ENCODE data around the gene CNOT1.

DNA sequence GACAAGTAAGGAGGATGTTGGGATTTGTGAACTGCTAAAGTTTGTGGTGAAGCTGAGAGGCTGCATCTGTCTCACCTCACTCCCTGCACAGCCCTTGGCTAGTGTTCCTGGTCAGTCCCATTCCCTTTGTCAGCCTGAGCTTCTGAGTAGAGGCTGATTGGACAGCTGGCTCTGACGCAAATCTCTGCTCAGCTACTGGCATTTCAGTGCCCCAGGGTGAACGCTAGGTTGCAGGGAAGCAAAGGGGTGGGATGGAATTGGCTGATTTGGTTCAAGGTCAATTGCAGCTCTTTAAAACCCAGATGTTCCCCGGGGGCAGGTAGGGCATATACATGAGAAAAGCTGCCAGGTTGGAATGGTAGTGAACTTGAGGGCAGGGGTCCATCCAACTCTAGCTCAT lies 23.1 kb upstream of the CNOT1 start:
- TF ChIP-seq CTCF (IDR thresholded peaks at IDR 0.05; ENCODE audit: low read depth, low read length, missing input control), result no peak
- TF ChIP-seq YY1 (IDR thresholded peaks at IDR 0.05), result no peak
- no peak for TF ChIP-seq SP1 (IDR thresholded peaks at IDR 0.05)
- no peak for TF ChIP-seq MAX (IDR thresholded peaks at IDR 0.05)
- TF ChIP-seq FOXA1 (IDR thresholded peaks at IDR 0.05), result no peak
- TF ChIP-seq RAD21 (IDR thresholded peaks at IDR 0.05), result no peak
- TF ChIP-seq RXRA (IDR thresholded peaks at IDR 0.05), result no peak
- TF ChIP-seq GABPA (IDR thresholded peaks at IDR 0.05 in 1 of 2, conservative IDR thresholded peaks at IDR 0.05 in 1 of 2), result no peak
- no peak for TF ChIP-seq HNF4A (conservative IDR thresholded peaks at IDR 0.05)
- TF ChIP-seq EGR1 (IDR thresholded peaks at IDR 0.05; ENCODE audit: low read depth in 2 of 2), result no peak
- TF ChIP-seq, protein P1, sequence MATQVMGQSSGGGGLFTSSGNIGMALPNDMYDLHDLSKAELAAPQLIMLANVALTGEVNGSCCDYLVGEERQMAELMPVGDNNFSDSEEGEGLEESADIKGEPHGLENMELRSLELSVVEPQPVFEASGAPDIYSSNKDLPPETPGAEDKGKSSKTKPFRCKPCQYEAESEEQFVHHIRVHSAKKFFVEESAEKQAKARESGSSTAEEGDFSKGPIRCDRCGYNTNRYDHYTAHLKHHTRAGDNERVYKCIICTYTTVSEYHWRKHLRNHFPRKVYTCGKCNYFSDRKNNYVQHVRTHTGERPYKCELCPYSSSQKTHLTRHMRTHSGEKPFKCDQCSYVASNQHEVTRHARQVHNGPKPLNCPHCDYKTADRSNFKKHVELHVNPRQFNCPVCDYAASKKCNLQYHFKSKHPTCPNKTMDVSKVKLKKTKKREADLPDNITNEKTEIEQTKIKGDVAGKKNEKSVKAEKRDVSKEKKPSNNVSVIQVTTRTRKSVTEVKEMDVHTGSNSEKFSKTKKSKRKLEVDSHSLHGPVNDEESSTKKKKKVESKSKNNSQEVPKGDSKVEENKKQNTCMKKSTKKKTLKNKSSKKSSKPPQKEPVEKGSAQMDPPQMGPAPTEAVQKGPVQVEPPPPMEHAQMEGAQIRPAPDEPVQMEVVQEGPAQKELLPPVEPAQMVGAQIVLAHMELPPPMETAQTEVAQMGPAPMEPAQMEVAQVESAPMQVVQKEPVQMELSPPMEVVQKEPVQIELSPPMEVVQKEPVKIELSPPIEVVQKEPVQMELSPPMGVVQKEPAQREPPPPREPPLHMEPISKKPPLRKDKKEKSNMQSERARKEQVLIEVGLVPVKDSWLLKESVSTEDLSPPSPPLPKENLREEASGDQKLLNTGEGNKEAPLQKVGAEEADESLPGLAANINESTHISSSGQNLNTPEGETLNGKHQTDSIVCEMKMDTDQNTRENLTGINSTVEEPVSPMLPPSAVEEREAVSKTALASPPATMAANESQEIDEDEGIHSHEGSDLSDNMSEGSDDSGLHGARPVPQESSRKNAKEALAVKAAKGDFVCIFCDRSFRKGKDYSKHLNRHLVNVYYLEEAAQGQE (IDR thresholded peaks at IDR 0.05), result no peak
- TF ChIP-seq JUND (IDR thresholded peaks at IDR 0.05), result no peak

Measured in liver (tissue), 3 donors.